Muscle layer of duodenum (tissue), 2 donors: ENCODE data around the gene DPT.

Experiments
- H3K27ac ChIP-seq: one replicate; pipeline ENCODE4 v1.7.0; 2013; ENCODE audit warnings: mild to moderate bottlenecking, low read length
- H3K27me3 ChIP-seq: one replicate; pipeline ENCODE4 v1.7.0; 2013; ENCODE audit warnings: low read depth, mild to moderate bottlenecking, control low read depth, low read length
- H3K36me3 ChIP-seq, 2 donors: one replicate each; pipeline ENCODE4 v1.7.0; 2013; ENCODE audit warnings: low read length in 2 of 2, control low read depth in 1 of 2, mild to moderate bottlenecking in 1 of 2; ENCODE audit not compliant: insufficient read depth in 2 of 2, control insufficient read depth in 1 of 2
- H3K4me1 ChIP-seq, 2 donors: one replicate each; pipeline ENCODE4 v1.7.0; 2013; ENCODE audit warnings: low read length in 2 of 2, mild to moderate bottlenecking in 2 of 2, control low read depth in 1 of 2, moderate library complexity in 1 of 2; ENCODE audit not compliant: insufficient read depth in 2 of 2, control insufficient read depth in 1 of 2
- H3K4me3 ChIP-seq, 2 donors: one replicate each; pipeline ENCODE4 v1.7.0; 2013; ENCODE audit warnings: low read length in 2 of 2, low read depth in 1 of 2, mild to moderate bottlenecking in 1 of 2
- H3K9me3 ChIP-seq, 2 donors: one replicate each; pipeline ENCODE4 v1.7.0; 2013; ENCODE audit warnings: low read length in 2 of 2, control low read depth in 1 of 2, mild to moderate bottlenecking in 1 of 2; ENCODE audit not compliant: control insufficient read depth in 1 of 2
- donor health status: healthy.

DPT gene

DNA sequence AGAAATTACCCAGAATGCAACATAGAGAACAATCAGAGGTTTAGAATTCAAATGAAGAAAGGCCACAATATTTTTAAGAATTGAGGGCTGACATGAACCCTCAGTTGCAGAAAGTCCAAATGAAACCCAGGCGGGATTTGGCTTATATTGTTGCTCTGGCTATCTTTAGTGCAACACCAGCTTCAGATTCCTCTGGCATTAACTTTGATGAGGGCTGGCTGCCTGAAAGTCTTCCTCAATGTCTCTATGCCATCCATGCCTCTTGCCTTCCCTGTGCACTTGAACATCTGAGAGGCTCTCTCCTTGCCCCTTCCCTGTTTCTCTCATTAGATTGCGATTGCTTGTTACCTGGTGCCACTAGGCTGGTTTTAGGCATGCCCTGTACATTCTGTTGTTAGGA is 31.2 kb upstream of the DPT start:
- H3K4me3 ChIP-seq = no peak overlapping the region
- no peak overlapping the region for H3K27ac ChIP-seq
- H3K36me3 ChIP-seq = no peaks in the 10 kb centered on the region
- H3K4me1 ChIP-seq = no peaks in the 10 kb centered on the region
- H3K27me3 ChIP-seq = no peaks in the 10 kb centered on the region
- H3K9me3 ChIP-seq = no peaks in the 10 kb centered on the region

DNA sequence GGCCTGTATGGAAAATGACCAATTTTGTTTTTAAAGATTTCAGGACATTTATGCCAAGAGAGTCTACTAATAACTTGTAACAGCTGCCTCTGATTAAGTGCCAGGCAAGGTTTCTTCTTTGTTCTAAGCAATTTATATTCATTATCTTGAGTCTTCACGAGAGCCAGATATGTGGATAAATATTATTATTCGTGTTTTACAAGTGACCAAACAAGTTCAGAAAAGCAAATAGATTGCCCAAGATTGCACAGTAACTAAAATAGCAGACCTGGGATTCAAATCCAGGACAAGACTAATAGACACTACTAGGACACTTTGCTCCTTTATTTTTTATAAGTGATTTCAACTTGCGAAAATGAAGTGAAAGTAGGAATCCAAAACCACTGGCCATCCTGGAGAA is 30.1 kb upstream of the DPT start:
- no peaks in the 10 kb centered on the region for H3K36me3 ChIP-seq
- H3K9me3 ChIP-seq = no peaks in the 10 kb centered on the region
- H3K4me3 ChIP-seq = no peak overlapping the region
- no peaks in the 10 kb centered on the region for H3K4me1 ChIP-seq
- H3K27me3 ChIP-seq = no peaks in the 10 kb centered on the region
- H3K27ac ChIP-seq = no peak overlapping the region

DNA sequence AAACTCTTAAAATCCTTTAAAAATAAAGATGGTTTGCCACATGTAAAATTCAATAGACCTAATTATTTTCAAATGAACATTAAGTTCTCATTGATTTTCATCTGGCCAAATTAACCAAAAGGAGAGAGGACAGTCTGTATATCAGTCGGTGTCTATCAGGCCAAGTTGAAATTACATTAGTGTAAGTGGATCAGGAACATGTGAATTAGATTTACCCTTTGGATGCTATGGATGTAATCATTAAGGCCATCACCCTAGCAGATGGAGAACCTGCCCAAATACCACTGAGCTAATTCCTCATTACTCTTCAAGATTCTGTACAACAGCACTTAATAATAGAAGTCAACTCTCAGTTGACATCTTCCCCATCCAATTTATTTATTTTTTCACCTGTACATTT is 29.5 kb upstream of the DPT start:
- Histone ChIP-seq H3K27me3 (no peaks in the 10 kb centered on the region), H3K4me3 (no peak overlapping the region), H3K9me3 (no peaks in the 10 kb centered on the region), H3K4me1 (no peaks in the 10 kb centered on the region), H3K27ac (no peak overlapping the region), H3K36me3 (no peaks in the 10 kb centered on the region)

DNA sequence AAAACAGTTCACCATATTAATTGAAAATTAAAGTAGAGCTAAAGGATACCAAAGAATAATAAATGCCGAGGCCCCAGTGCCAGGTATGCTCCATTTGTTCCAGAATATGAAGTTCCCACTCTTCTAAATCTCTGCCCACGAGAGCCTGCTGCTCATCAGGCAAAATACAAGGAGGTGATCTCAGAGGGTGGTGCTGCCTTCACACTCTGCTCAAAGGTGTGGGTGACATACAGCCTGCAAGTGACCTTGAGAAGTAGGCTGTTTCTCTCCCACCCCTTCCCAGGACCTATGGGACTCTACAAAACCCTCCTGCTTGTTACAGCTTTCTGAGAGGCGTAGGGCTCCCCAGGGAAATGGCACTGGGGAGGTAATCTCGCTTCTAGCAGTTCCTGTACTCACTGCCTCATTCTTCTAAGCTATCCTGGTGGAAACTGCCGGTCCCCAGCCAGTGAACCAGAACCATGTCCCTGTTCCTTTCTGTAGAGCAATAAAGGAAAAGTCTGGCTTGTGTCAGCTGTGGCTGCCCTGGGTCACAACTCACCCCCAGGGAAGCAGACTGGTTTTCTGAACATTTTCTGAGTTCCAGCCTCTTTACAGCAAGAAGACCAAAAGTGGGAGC is 26.9 kb upstream of the DPT start:
- Histone ChIP-seq H3K27me3 (no peaks in the 10 kb centered on the region), H3K27ac (no peak overlapping the region), H3K4me3 (no peak overlapping the region), H3K36me3 (no peaks in the 10 kb centered on the region), H3K9me3 (no peaks in the 10 kb centered on the region), H3K4me1 (no peaks in the 10 kb centered on the region)

DNA sequence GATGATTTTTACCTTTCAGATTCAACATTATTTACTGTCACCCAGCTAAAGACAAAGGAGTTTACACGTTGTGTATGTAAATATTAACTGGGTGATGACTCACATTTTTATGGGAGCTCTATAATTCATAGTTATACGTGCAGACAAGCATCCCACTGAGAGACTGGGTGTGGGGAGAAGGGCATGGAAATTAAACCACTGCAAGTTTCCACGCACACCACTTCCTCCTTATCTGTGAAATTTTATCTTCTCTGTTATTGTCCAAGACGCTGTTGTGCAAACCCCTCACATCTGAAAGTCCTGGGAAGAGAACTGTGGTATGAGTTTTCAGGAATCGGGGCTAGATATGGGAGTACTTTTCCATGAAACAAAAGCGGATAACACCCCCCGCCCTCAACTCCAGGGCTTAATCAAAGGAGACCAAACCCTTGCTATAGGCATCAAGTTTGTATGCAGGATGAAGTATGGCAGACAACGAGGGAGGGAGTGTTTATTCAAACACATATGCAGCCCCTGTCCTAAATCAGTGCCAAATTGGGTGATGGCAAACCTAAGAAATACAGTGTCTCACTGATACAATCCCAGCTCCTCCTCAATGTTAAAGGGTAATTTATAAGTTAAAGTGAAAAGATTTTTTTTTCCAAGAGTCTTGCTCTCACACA is 23.3 kb upstream of the DPT start:
- Histone ChIP-seq H3K9me3 (no peaks in the 10 kb centered on the region), H3K27ac (no peak overlapping the region), H3K4me1 (no peaks in the 10 kb centered on the region), H3K27me3 (no peaks in the 10 kb centered on the region), H3K36me3 (no peaks in the 10 kb centered on the region), H3K4me3 (no peak overlapping the region)

DNA sequence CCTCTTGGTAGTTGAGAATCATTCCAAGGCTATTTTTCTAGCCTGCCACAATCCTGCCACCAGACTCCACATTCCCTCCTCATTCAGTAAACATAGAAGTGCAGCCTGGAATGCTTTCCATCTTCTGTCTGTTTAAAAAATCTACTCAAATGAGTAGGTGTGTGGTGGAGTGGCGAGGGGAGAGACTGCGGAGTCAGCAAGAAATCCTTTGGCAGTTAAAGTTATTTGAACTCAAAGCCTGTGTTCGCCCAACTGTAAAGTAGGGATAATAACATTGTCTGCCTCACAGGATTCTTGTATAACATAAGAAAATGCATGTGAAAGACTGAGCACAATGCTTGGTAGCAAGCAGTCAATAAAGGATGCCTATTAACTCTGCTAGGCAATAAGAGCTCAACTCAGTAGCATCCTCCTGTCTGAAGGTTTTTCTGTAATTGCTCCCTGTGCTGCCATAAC is 22.2 kb upstream of the DPT start:
- Histone ChIP-seq H3K36me3 (no peaks in the 10 kb centered on the region), H3K27ac (no peak overlapping the region), H3K27me3 (no peaks in the 10 kb centered on the region), H3K4me1 (no peaks in the 10 kb centered on the region), H3K4me3 (no peak overlapping the region), H3K9me3 (no peaks in the 10 kb centered on the region)

DNA sequence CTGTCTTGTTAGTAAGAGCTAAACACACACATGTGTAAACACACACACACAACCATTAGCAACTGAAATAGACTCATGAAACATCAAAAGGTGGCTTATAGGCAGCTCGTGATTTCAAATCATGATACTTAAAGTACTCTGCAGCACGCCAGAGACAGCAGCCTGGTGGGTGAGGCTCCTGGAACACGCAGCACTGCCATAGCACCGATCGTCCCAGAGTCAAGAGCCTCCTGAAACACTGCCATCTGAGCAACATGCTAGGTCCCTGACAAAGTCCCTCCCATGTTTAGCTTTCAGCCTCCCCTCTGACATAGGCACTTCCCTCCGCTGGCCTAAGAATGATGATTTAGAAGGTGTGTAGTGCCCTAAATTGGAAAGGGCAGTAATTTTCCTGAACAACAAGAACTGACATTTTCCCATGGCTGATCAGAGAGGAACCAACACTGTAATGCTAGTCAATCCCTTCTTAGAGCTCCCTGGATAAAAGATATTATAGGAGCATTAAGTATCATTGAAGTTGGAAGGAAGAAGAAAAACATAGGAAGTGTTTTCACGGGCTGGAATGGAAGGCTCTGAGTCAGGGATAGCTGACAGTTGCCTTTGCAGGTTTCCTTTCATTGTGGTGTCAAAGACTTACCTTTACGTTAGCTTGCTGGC is 14.1 kb upstream of the DPT start:
- Histone ChIP-seq H3K9me3 (no peaks in the 10 kb centered on the region), H3K36me3 (no peaks in the 10 kb centered on the region), H3K4me1 (peaks cover 0 to 4% of the 10 kb centered on the region in 2 donors), H3K27me3 (no peaks in the 10 kb centered on the region), H3K4me3 (no peak overlapping the region), H3K27ac (no peak overlapping the region)

DNA sequence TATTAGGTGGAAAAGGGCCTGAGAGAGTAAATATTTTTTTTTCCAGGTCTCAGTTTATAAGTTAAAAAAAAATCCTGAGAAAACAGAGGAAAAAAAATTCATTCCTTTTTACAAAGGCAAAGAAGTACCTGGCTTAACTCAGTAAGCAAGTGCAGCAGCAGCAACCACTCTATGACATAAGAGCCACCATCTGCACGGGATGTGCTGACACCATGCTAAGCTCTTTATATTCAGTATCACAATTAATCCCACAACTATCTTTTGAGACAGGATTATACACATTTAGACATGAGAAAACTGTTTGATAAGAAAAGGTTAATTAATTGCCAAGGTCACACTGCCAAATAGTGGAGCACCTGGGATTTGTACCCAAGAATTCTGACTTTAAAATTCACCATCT is 13.4 kb upstream of the DPT start:
- Histone ChIP-seq H3K4me1 (peaks cover 0 to 11% of the 10 kb centered on the region in 2 donors), H3K4me3 (no peak overlapping the region), H3K27ac (no peak overlapping the region), H3K36me3 (no peaks in the 10 kb centered on the region), H3K27me3 (no peaks in the 10 kb centered on the region), H3K9me3 (no peaks in the 10 kb centered on the region)

DNA sequence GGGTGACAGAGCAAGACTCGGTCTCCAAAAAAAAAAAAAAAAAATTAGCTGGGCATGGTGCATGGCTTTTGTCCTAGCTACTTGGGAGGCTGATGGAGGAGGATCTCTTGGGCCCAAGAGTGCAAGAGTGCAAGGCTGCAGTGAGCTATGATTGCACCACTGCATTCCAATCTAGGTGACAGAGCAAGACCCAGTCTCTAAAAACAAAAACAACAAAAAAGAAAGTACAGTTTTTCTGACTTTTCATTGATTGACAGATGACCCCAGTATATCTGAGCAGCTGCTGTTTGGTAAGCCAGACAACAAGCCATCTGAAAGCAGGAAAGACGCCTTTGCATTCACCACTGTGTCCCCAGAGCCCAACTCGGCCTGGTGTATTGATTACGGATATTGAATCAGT is 10.9 kb upstream of the DPT start:
- Histone ChIP-seq H3K27me3 (no peaks in the 10 kb centered on the region), H3K9me3 (no peaks in the 10 kb centered on the region), H3K4me1 (peaks cover 0 to 15% of the 10 kb centered on the region in 2 donors), H3K36me3 (no peaks in the 10 kb centered on the region), H3K4me3 (no peak overlapping the region), H3K27ac (no peak overlapping the region)

DNA sequence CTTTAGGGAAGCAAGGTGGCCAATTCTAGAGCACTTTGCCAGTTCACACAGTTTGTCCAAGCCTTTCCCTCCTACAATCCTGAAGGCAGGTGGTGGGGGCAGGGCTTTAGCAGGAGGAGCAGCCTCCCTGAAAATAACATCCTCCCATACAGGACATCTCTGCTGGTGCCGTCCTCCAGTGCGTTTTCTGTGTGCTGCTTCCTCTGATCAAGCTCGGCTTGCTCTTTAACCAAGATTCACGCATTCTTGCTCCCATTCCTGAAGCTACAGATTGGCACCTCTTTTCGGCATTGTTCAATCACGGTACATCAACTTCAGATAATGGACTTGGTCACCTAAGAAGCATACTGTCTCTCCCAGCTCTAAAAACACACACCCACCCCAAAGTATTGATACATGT is 7.5 kb upstream of the DPT start:
- peaks cover 0 to 24% of the 10 kb centered on the region in 2 donors for H3K4me1 ChIP-seq
- no peak overlapping the region for H3K27ac ChIP-seq
- no peak overlapping the region for H3K4me3 ChIP-seq
- H3K9me3 ChIP-seq = no peaks in the 10 kb centered on the region
- no peaks in the 10 kb centered on the region for H3K27me3 ChIP-seq
- no peaks in the 10 kb centered on the region for H3K36me3 ChIP-seq

DNA sequence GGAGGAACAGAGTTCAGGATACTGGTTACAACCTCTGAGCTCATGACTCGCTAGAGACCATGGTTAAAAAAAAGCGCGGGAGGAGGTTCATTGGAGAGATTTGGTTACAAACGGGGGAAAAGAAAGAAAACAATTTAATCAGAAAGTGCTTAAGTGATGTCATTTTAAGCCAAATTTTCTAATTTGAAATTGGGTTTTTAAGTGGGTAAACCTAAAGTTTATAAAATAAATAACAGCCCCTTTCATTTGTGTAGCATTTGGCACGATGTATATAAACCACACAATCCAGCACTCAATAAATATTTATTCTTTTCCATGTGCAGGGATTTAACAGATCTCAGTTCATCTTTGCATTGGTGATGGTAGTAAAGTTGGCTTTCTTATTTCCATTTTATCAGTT is 7.0 kb upstream of the DPT start:
- Histone ChIP-seq H3K27ac (no peak overlapping the region), H3K4me1 (peaks cover 0 to 24% of the 10 kb centered on the region in 2 donors), H3K27me3 (no peaks in the 10 kb centered on the region), H3K4me3 (no peak overlapping the region), H3K36me3 (no peaks in the 10 kb centered on the region), H3K9me3 (no peaks in the 10 kb centered on the region)
